GM12865 (cell line): ENCODE data around the gene COL20A1.

Experiments used
- DNase-seq: peaks from one replicate; pipeline ENCODE4 v3.0.0; 2010; ENCODE audit warnings: low read depth
- H3K4me3 ChIP-seq: 2 replicates; pipeline ENCODE4 v1.5.1; 2011; ENCODE audit warnings: mild to moderate bottlenecking, low read depth, low read length, control low read depth
- CTCF ChIP-seq: IDR thresholded peaks from 2 replicates; pipeline ENCODE4 v1.5.1; 2011; ENCODE audit warnings: low read length, control low read depth, low read depth, inconsistent platforms; ENCODE audit not compliant: insufficient read depth; ENCODE audit errors: missing control alignments

Gene COL20A1

DNA sequence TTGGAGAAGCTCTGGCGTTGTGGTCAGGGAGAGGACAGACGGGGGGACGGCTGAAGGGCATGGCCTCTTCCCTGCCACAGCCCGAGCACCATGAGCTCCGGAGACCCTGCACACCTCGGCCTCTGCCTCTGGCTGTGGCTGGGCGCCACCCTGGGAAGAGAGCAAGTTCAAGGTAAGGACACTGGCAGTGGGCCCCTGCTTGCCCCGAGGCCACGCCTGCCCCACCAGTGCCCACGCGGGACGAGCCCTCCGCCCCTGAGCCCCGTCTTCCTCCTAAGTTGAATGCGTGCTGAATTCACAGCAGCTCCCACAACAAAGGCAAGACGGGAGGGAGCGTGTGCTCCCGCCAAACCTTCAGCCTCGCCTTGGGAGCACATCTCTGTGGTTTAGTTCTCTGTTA is 2.0 kb downstream of the COL20A1 start:
- TF ChIP-seq CTCF = no peak
- no peak overlapping the region for H3K4me3 ChIP-seq
- DNase-seq = no peak

DNA sequence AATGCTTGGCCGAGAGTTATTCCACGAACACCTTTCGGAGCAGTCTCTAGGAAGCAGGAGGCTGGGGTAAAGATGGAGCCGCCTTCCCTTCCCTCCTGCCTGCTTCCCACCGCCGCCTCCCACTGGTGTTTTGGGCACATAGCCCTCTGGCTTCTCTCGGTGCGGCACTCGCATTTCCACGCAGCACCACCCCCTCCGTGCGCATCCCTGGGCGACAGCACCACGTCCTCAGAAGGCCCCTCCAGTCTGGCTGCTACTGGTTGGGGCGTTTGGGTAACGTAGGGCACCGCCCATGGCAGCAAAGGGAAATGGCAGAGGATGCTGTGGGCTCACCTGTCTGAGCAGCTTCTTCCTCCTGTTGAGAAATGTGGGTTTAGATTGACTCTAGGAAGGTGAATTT is 2.4 kb downstream of the COL20A1 start:
- DNase-seq = no peak
- H3K4me3 ChIP-seq = no peak overlapping the region
- TF ChIP-seq CTCF = no peak

GRCh38 chr20:63295846-63296245 is 2.9 kb downstream of the COL20A1 start:
- TF ChIP-seq CTCF = no peak
- DNase-seq = no peak
- no peak overlapping the region for H3K4me3 ChIP-seq

DNA sequence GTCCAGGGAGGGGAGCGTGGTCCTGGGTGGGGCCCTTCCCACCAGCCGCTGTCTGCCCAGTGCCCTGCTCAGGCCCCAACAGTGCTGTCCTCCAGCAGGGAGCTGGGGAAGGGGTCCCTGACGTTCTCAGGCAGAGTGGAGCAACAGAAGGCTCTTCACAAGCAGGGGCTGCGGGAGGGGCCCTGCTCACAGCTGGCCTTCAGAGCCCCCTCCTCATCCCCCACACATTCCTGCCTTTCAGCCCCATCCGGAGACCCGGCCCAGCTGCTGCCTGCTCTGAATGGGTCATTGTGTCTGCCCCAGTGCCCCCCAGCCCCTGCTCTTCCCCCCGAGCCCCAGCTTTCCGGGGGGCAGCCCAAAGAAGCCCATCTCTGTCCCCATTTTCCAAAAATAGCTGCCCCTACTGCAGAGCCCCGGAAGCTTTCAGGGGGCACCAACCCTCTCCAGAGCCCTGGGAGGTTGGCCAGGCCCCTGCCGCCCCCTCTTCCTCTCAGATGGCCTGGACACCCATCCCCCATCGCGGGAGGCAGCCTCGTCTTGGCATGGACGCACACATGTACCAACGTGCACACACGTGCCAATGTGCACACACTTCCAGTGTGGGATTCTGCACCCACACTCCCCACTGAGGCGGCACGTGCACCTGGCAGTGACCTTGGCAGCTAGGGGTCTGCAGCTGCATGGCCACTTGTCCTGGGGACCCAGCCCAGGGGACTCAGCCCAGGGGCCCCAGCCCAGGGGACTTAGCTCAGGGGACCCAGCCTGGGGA is 3.7 kb downstream of the COL20A1 start:
- no peak for TF ChIP-seq CTCF
- no peak overlapping the region for H3K4me3 ChIP-seq
- DNase-seq = no peak

DNA sequence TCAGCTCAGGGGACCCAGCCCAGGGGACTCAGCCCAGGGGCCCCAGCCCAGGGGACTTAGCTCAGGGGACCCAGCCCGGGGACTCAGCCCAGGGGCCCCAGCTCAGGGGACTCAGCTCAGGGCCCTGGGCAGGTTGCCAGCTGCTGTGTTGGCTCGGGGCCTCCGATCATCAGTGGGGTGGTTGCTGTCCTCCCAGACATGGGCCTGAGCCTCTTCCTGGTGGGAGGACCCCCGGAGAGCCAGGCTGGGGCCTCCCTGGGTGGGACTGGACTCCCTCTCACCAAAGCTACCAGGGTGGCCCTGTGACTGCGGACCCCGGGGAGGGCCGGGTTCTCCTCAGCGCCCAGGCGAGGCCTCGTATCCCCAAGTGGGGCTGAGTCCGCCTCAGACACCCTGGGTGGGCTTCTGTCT is 4.4 kb downstream of the COL20A1 start:
- TF ChIP-seq CTCF = no peak
- no peak overlapping the region for H3K4me3 ChIP-seq
- no peak for DNase-seq

DNA sequence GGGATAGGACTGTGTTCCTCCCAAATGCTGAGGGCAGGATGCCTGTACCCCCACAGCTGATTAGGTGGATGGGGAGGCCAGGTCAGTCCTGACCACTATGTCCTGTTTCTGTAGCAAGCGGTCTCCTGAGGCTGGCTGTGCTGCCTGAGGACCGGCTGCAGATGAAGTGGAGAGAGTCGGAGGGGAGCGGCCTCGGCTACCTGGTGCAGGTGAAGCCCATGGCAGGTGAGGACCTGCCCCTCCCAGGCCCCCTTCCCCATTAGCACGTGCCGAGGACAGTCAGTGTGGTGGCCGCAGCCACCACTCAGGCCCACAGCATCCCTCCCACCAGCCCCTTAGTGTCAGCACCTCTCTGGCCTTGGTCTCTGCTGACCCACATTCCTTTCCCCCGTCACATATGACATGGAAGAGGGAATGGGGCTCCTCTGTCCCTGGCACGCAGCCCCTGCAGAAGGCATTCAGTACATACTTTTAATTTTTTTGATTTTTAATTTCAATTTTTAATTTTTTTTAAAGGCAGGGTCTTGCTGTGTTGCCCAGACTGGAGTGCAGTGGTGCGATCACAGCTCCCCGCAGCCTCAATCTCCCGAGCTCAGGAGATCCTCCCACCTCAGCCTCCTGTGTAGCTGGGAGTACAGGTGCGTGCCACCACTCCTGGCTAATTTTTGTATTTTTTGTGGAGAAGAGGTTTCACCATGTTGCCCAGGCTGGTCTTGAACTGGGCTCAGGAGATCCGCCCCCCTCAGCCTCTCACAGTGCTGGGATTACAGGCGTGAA is 5.0 kb downstream of the COL20A1 start:
- H3K4me3 ChIP-seq = no peak overlapping the region
- no peak for TF ChIP-seq CTCF
- no peak for DNase-seq
